Spleen (tissue), 11 donors: ENCODE measurements around the gene MT1X. TPM values are rescaled to one million over a fixed set of nuclear protein-coding genes. Genes with fewer than 3 reads are reported as not detected.
A peak's percentile ranks its signal among the peaks of the same experiment; 100 is the strongest.

Source experiments
- DNase-seq: peaks from one replicate; pipeline ENCODE4 v3.0.0-alpha.2; 2020
- H3K27ac ChIP-seq, 8 donors: fragments of 200-600 bp; sonication (generic) in 7 of 8; 1 replicate in 4 of 8; 2 replicates in 4 of 8; pipeline versions ENCODE4 v1.5.0 to v1.8.0; 2016 to 2021; ENCODE audit warnings: inconsistent platforms in 4 of 8, mild to moderate bottlenecking in 4 of 8, moderate library complexity in 1 of 8
- H3K27me3 ChIP-seq, 7 donors: fragments of 200-600 bp; sonication (generic) in 6 of 7; replicated peaks in 1 of 7; 1 replicate in 4 of 7; 2 replicates in 3 of 7; pipeline versions ENCODE4 v1.5.0 to v1.8.0; 2016 to 2021; ENCODE audit warnings: inconsistent platforms in 3 of 7, mild to moderate bottlenecking in 1 of 7
- H3K36me3 ChIP-seq, 6 donors: fragments of 200-600 bp; sonication (generic) in 5 of 6; 1 replicate in 4 of 6; 2 replicates in 2 of 6; pipeline versions ENCODE4 v1.5.0 to v1.8.0; 2016 to 2021; ENCODE audit warnings: inconsistent platforms in 2 of 6
- H3K4me1 ChIP-seq, 6 donors: fragments of 200-600 bp; sonication (generic) in 5 of 6; 1 replicate in 3 of 6; 2 replicates in 3 of 6; pipeline versions ENCODE4 v1.5.0 to v1.8.0; 2016 to 2021; ENCODE audit warnings: inconsistent platforms in 3 of 6
- H3K4me3 ChIP-seq, 8 donors: fragments of 200-600 bp; sonication (generic) in 7 of 8; 1 replicate in 4 of 8; 2 replicates in 4 of 8; pipeline versions ENCODE4 v1.5.0 to v1.8.0; 2016 to 2021; ENCODE audit warnings: inconsistent platforms in 4 of 8, mild to moderate bottlenecking in 4 of 8, moderate library complexity in 2 of 8
- H3K9me3 ChIP-seq, 8 donors: fragments of 200-600 bp; sonication (generic) in 7 of 8; 1 replicate in 4 of 8; 2 replicates in 4 of 8; pipeline versions ENCODE4 v1.5.0 to v1.8.0; 2016 to 2021; ENCODE audit warnings: inconsistent platforms in 4 of 8
- POLR2A ChIP-seq, 3 donors: fragments of 450-650 bp; IDR thresholded peaks; one replicate each; pipeline ENCODE4 v1.5.1; 2017; ENCODE audit warnings: antibody characterized with exemption in 3 of 3, mild to moderate bottlenecking in 1 of 3
- POLR2AphosphoS5 ChIP-seq, 3 donors: sonication (generic); formaldehyde crosslinking; IDR thresholded peaks; one replicate each; pipeline ENCODE4 v1.5.1; 2017; ENCODE audit warnings: antibody characterized with exemption in 3 of 3
- WGBS, 5 donors: extraction: QIAGEN DNeasy Blood & Tissue Kit in 3 of 5; methylation state at CpG; one replicate each; pipeline versions ENCODE4 v1.1.5 to v1.1.7; 2013 to 2018; 5-methylcytosine and 5-hydroxymethylcytosine counted together
- intact Hi-C: fragments of 100-400 bp; cut with DNase I; formaldehyde crosslinking; loops from one replicate; pipeline ENCODE4 v1.15.0; 2023; ENCODE audit warnings: low total_unique reads
- polyA plus RNA-seq, 3 donors: library from polyadenylated mRNA; stranded (reverse); fragments of 200-250 nt; gene quantifications; one replicate each; pipeline ENCODE4 v1.2.1, GENCODE V29; 2013
- total RNA-seq, 7 donors: library from RNA; depleted of rRNA in 3 of 7; stranded (reverse); fragments of >200 nt in 3 of 7; fragmentation: NEBNext Ultra II Directional in 4 of 7; extraction: Animal tissue kit (Norgen Biotek cat#: 25700) in 4 of 7; gene quantifications; one replicate each; pipeline versions ENCODE4 v1.1.0 to v1.2.1, GENCODE V29; 2016 to 2021
- TF ChIP-seq, protein P1 (sequence below), 11 experiments: fragments of 200-600 bp in 7 of 11; fragments of 450-650 bp in 4 of 11; sonication (generic) in 4 of 11; IDR thresholded peaks in 8 of 11; conservative IDR thresholded peaks in 3 of 11; 1 replicate in 7 of 11; 2 replicates in 4 of 11; pipeline versions ENCODE4 v1.4.0 to v1.8.0; 2016 to 2021; ENCODE audit warnings: antibody characterized with exemption in 11 of 11, inconsistent platforms in 4 of 11, mild to moderate bottlenecking in 1 of 11
- donor health status: healthy with polysubstance abuse.
- donor health status: DM: no; HTN: no; CAD: no; lungs with moderate emphysema.
- donor health status: DM: no; HTN: no; CAD: no.
- donor health status: Bipolar disorder and iron deficiency.
- donor health status: healthy.
- donor health status: DM: no; HTN: no; CAD: no.
- donor health status: DM: yes; HTN: yes; CAD: no.

MT1X gene
- total and polyA plus RNA-seq, 10 donors, result 13.0 to 113 (median 28.2) TPM

DNA sequence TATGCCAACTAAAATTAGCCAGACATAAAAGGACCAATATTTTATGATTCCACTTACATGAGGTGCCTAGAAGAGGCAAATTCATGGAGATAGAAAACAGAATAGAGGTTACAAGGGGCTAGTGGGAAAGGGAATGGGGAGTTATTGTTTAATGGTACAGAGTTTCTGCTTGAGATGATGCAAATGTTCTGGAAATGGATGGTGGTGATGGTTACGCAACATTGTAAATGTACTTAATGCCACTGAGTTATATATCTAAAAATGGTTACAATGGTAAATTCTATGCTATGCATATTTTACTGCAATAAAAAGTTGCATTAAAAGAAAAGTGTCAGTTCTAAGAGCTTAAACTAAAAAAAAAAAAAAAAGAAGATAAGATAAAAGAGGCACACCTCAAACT lies 17.9 kb downstream of the MT1X start:
- DNase-seq, result no peak
- H3K4me1 ChIP-seq, result peaks cover 0 to 13% (median 8%) of the 10 kb centered on the region in 6 donors
- 0 to 98% (median 36%) methylated on average over 1 of the region's 1 CpG for WGBS, 5 donors
- H3K4me3 ChIP-seq, result no peak overlapping the region
- H3K9me3 ChIP-seq, result peaks cover 0 to 13% (median 4%) of the 10 kb centered on the region in 8 donors
- H3K27ac ChIP-seq, result no peak overlapping the region
- intact Hi-C loops, result loop anchor here (5.0 kb wide), 2 partner anchors 123 to 183 kb away; no protein-coding TSS in a partner anchor
- no peaks in the 10 kb centered on the region for H3K36me3 ChIP-seq
- TF ChIP-seq, protein P1, sequence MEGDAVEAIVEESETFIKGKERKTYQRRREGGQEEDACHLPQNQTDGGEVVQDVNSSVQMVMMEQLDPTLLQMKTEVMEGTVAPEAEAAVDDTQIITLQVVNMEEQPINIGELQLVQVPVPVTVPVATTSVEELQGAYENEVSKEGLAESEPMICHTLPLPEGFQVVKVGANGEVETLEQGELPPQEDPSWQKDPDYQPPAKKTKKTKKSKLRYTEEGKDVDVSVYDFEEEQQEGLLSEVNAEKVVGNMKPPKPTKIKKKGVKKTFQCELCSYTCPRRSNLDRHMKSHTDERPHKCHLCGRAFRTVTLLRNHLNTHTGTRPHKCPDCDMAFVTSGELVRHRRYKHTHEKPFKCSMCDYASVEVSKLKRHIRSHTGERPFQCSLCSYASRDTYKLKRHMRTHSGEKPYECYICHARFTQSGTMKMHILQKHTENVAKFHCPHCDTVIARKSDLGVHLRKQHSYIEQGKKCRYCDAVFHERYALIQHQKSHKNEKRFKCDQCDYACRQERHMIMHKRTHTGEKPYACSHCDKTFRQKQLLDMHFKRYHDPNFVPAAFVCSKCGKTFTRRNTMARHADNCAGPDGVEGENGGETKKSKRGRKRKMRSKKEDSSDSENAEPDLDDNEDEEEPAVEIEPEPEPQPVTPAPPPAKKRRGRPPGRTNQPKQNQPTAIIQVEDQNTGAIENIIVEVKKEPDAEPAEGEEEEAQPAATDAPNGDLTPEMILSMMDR (IDR thresholded peaks at IDR 0.05 in 8 of 11, conservative IDR thresholded peaks at IDR 0.05 in 3 of 11), result no peak
- TF ChIP-seq POLR2A (IDR thresholded peaks at IDR 0.05), result no peak
- no peak for TF ChIP-seq POLR2AphosphoS5 (IDR thresholded peaks at IDR 0.05)
- peaks cover 0 to 5% (median 0%) of the 10 kb centered on the region in 7 donors for H3K27me3 ChIP-seq

DNA sequence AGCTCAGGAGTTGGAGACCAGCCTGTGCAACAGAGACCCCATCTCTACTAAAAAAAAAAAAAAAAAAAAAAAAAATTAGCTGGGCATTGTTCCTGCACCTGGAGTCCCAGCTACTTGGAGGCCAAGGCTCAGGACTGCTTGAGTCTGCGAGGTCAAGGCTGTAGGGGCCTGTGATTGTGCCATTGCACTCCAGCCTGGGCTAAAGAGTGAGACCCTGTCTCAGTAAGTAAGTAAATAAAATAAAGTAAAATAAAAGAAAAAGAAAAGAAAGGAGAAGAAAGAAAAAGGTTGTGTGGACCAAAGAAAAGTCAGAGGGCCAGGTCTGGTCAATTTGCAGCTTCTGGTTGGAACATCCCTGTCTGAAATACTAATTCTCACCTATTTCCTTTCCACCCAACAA lies 18.4 kb downstream of the MT1X start:
- H3K36me3 ChIP-seq, result no peaks in the 10 kb centered on the region
- peaks cover 0 to 13% (median 4%) of the 10 kb centered on the region in 8 donors for H3K9me3 ChIP-seq
- H3K4me3 ChIP-seq, result no peak overlapping the region
- intact Hi-C loops, result loop anchor here (5.0 kb wide), 2 partner anchors 123 to 183 kb away; no protein-coding TSS in a partner anchor
- H3K4me1 ChIP-seq, result peaks cover 0 to 13% (median 8%) of the 10 kb centered on the region in 6 donors
- no peak for DNase-seq
- 90 to 100% (median 93%) methylated on average over 1 of the region's 1 CpG for WGBS, 5 donors
- TF ChIP-seq, protein P1 (IDR thresholded peaks at IDR 0.05 in 8 of 11, conservative IDR thresholded peaks at IDR 0.05 in 3 of 11), result no peak
- TF ChIP-seq POLR2AphosphoS5 (IDR thresholded peaks at IDR 0.05), result no peak
- H3K27me3 ChIP-seq, result peaks cover 0 to 5% (median 0%) of the 10 kb centered on the region in 7 donors
- H3K27ac ChIP-seq, result no peak overlapping the region

- Histone ChIP-seq H3K9me3 (peaks cover 0 to 13% (median 4%) of the 10 kb centered on the region in 8 donors), H3K27ac (peak overlapping the region in 2 of 8 donors; percentile 12 to 13), H3K27me3 (peaks cover 0 to 5% (median 0%) of the 10 kb centered on the region in 7 donors), H3K4me3 (no peak overlapping the region), H3K4me1 (peaks cover 0 to 13% (median 8%) of the 10 kb centered on the region in 6 donors), H3K36me3 (no peaks in the 10 kb centered on the region)
- WGBS, 5 donors, result 83 to 94% (median 87%) methylated on average over 7 of the region's 7 CpGs
- intact Hi-C loops, result loop anchor here (5.0 kb wide), 2 partner anchors 124 to 184 kb away; no protein-coding TSS in a partner anchor
- DNase-seq, result no peak
- TF ChIP-seq, protein P1 (IDR thresholded peaks at IDR 0.05 in 8 of 11, conservative IDR thresholded peaks at IDR 0.05 in 3 of 11), result no peak
- TF ChIP-seq POLR2AphosphoS5 (IDR thresholded peaks at IDR 0.05) (no peak), POLR2A (IDR thresholded peaks at IDR 0.05) (no peak)
Observed at GRCh38 chr16:56701534-56701933, 19.3 kb downstream of the MT1X start.

DNA sequence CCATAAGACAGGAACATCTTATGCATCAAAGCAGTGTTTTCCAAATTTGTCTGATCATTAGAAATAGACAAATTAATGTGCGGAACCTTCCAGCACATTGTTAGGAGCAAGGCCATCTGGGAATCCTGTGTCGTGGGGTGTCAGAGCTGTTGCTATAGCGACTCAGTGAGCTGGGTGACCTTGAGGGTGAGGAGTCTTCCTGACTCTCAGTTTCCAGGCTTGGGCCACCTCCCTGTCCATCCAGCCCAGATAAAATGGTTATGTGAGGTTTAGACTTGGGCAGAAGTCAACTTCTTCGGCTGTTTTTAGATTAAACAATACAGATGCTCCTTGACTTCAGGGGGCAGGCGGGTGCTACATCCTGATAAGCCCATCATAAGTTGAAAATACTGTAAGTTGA lies 20.6 kb downstream of the MT1X start:
- H3K27ac ChIP-seq, result no peak overlapping the region
- H3K4me1 ChIP-seq, result peaks cover 0 to 13% (median 8%) of the 10 kb centered on the region in 6 donors
- DNase-seq, result no peak
- intact Hi-C loops, result loop anchor here (5.0 kb wide), 2 partner anchors 126 to 186 kb away; no protein-coding TSS in a partner anchor
- no peaks in the 10 kb centered on the region for H3K36me3 ChIP-seq
- H3K27me3 ChIP-seq, result no peaks in the 10 kb centered on the region
- 70 to 91% (median 84%) methylated on average over 5 of the region's 5 CpGs for WGBS, 5 donors
- H3K9me3 ChIP-seq, result peaks cover 0 to 2% (median 0%) of the 10 kb centered on the region in 8 donors
- no peak for TF ChIP-seq POLR2A (IDR thresholded peaks at IDR 0.05)
- TF ChIP-seq POLR2AphosphoS5 (IDR thresholded peaks at IDR 0.05), result no peak
- TF ChIP-seq, protein P1 (IDR thresholded peaks at IDR 0.05 in 8 of 11, conservative IDR thresholded peaks at IDR 0.05 in 3 of 11), result no peak
- no peak overlapping the region for H3K4me3 ChIP-seq
